Endothelial cell of umbilical vein (primary cell): ENCODE results near the gene GPR146. TPM values are rescaled to one million over a fixed set of nuclear protein-coding genes. Genes with fewer than 3 reads are reported as not detected.

Experiments used
- BruUV-seq: library from RNA; stranded (reverse); fragments of 400-500 nt; replicated peaks from 2 replicates; lab custom pipeline; 2021; lab: Mats Ljungman, UMichigan
- CTCF ChIA-PET: fragments of 300-600, 350-600 bp; sonication (Branson Sonifier 250); formaldehyde crosslinking; loops from one replicate; lab custom pipeline; 2021; ENCODE audit warnings: antibody characterized with exemption, inconsistent platforms; lab: Charles Lee
- POLR2A ChIA-PET: fragments of 300-600, 350-600 bp; sonication (Branson Sonifier 250); formaldehyde crosslinking; loops from one replicate; lab custom pipeline; 2021; ENCODE audit warnings: antibody characterized with exemption, inconsistent platforms; lab: Charles Lee
- DNase-seq: peaks from one replicate; pipeline ENCODE4 v3.0.0-alpha.2; 2011; ENCODE audit warnings: low read depth, low spot score
- FAIRE-seq: peaks from 2 replicates; lab custom pipeline; 2011; peaks lifted over from hg19 to GRCh38; lab: Jason Lieb, UNC
- H2AFZ ChIP-seq: 2 replicates; pipeline ENCODE4 v1.6.0; 2012; ENCODE audit warnings: low read depth, low read length, control low read depth, inconsistent platforms
- H3K27ac ChIP-seq: 2 replicates; pipeline ENCODE4 v1.5.1; 2011; ENCODE audit warnings: low read depth, mild to moderate bottlenecking, control low read depth, low read length, moderate library complexity; ENCODE audit not compliant: insufficient read depth
- H3K27me3 ChIP-seq, 2 experiments: 2 replicates each; pipeline versions ENCODE4 v1.6.0 to v1.6.1; 2011; ENCODE audit warnings: low read length in 2 of 2, mixed read lengths in 1 of 2; ENCODE audit not compliant: control insufficient read depth in 2 of 2, insufficient read depth in 2 of 2
- H3K36me3 ChIP-seq, 2 experiments: 2 replicates in 1 of 2; 3 replicates in 1 of 2; pipeline ENCODE4 v1.5.1; 2011; ENCODE audit warnings: low read length in 2 of 2, mild to moderate bottlenecking in 1 of 2, moderate library complexity in 1 of 2; ENCODE audit not compliant: control insufficient read depth in 2 of 2, insufficient read depth in 2 of 2; ENCODE audit errors: extremely low read depth in 1 of 2
- H3K4me1 ChIP-seq: 3 replicates; pipeline ENCODE4 v1.5.1; 2011; ENCODE audit warnings: mild to moderate bottlenecking, low read length; ENCODE audit not compliant: control insufficient read depth, insufficient read depth; ENCODE audit errors: extremely low read depth
- H3K4me2 ChIP-seq: 2 replicates; pipeline ENCODE4 v1.6.1; 2011; ENCODE audit warnings: low read length, control low read depth, mixed read lengths; ENCODE audit not compliant: insufficient read depth
- H3K4me3 ChIP-seq, 3 experiments: fragments of 200-600 bp in 1 of 3; sonication (generic), shearing (Covaris generic) in 1 of 3; replicated peaks in 1 of 3; 2 replicates each; pipeline ENCODE4 v1.5.1; 2011 to 2016; ENCODE audit warnings: control low read depth in 3 of 3, low read length in 3 of 3, mild to moderate bottlenecking in 2 of 3, inconsistent platforms in 1 of 3, low read depth in 1 of 3, moderate library complexity in 1 of 3; ENCODE audit not compliant: insufficient read depth in 1 of 3
- H3K79me2 ChIP-seq: 2 replicates; pipeline ENCODE4 v1.6.0; 2012; ENCODE audit warnings: low read length, inconsistent platforms; ENCODE audit not compliant: control insufficient read depth, insufficient read depth
- H3K9ac ChIP-seq: replicated peaks from 2 replicates; pipeline ENCODE3; 2011; ENCODE audit warnings: low read length, control low read depth; ENCODE audit not compliant: insufficient read depth; ENCODE audit errors: extremely low read depth
- H3K9me1 ChIP-seq: replicated peaks from 3 replicates; pipeline ENCODE4 v1.6.0; 2011; ENCODE audit warnings: mild to moderate bottlenecking, low read length; ENCODE audit not compliant: control insufficient read depth, insufficient read depth; ENCODE audit errors: extremely low read depth
- H3K9me3 ChIP-seq: replicated peaks from 2 replicates; pipeline ENCODE4 v1.5.1; 2012; ENCODE audit warnings: low read length, inconsistent platforms; ENCODE audit not compliant: control insufficient read depth, insufficient read depth
- H4K20me1 ChIP-seq: replicated peaks from 2 replicates; pipeline ENCODE3; 2011; ENCODE audit warnings: mild to moderate bottlenecking, low read length; ENCODE audit not compliant: control insufficient read depth, insufficient read depth; ENCODE audit errors: extremely low read depth
- CTCF ChIP-seq, 2 donors: IDR thresholded peaks; 1 replicate in 1 of 2; 2 replicates in 1 of 2; pipeline ENCODE4 v1.5.1; 2011; ENCODE audit warnings: low read length in 2 of 2, mild to moderate bottlenecking in 2 of 2, moderate library complexity in 2 of 2, control low read depth in 1 of 2, inconsistent platforms in 1 of 2, low read depth in 1 of 2; ENCODE audit not compliant: insufficient read depth in 1 of 2; ENCODE audit errors: extremely low read depth in 1 of 2
- EZH2 ChIP-seq: IDR thresholded peaks from 2 replicates; pipeline ENCODE4 v1.6.1; 2012; ENCODE audit warnings: borderline replicate concordance, low read depth, mild to moderate bottlenecking, moderate library complexity, low read length, inconsistent platforms; ENCODE audit not compliant: severe bottlenecking
- FOS ChIP-seq: IDR thresholded peaks from 2 replicates; pipeline ENCODE4 v1.6.1; 2011; ENCODE audit warnings: mild to moderate bottlenecking, low read length, moderate library complexity, borderline replicate concordance; ENCODE audit not compliant: insufficient read depth
- JUN ChIP-seq: IDR thresholded peaks from 2 replicates; pipeline ENCODE4 v1.6.1; 2011; ENCODE audit warnings: borderline replicate concordance, low read depth; ENCODE audit not compliant: insufficient read length, insufficient read depth
- POLR2A ChIP-seq: IDR thresholded peaks from 2 replicates; pipeline ENCODE4 v1.6.1; 2012; ENCODE audit warnings: low read depth, mild to moderate bottlenecking, control low read depth, low read length
- dilution Hi-C: fragments of 300-500 bp; cut with MboI; formaldehyde crosslinking; loops from one replicate; pipeline ENCODE4 v1.15.0; 2019; ENCODE audit warnings: low sequenced_read_pairs; ENCODE audit not compliant: extremely low pct_ligation_motif_present
- intact Hi-C: fragments of 100-400 bp; cut with micrococcal nuclease; formaldehyde crosslinking; loops from one replicate; pipeline ENCODE4 v1.10.0; 2022
- polyA plus RNA-seq, 4 experiments: library from polyadenylated mRNA; depleted of rRNA in 3 of 4; stranded (reverse) in 3 of 4; unstranded in 1 of 4; fragments of >200 nt; gene quantifications; 2 replicates each; pipeline versions ENCODE4 v1.2.1 to v1.2.3, GENCODE V29; 2011 to 2012; ENCODE audit warnings: missing spikeins in 1 of 4
- total RNA-seq: library from RNA; stranded (reverse); gene quantifications from 2 replicates; pipeline ENCODE4 v1.2.3, GENCODE V29; 2021

The GPR146 gene
- total and polyA plus RNA-seq, 2 donors (not counting 3 experiments of a cell fraction or from before 2014, with no cell fraction given) = 18.5 to 44.8 TPM

DNA sequence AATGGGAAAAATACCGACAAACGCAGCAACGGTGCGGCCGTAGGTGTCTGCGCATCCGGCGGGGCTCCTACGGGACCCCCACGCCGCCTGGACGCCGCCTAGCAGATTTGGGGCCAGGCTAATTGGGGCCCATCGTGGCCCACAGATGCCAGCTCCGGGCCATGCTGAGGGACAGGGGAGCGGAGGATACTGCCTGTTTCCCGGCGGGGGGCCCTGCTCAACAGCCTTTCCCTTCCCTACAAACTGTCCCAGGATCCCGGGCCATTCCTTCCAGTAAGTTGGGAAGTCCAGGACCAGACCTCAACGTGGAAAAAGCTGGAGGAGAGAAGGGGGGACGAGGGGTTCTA is 21.9 kb downstream of the GPR146 start:
- no peak for TF ChIP-seq CTCF (IDR thresholded peaks at IDR 0.05; ENCODE audit: extremely low read depth in 1 of 2, insufficient read depth in 1 of 2, low read depth in 1 of 2, low read length in 2 of 2)
- ChIA-PET CTCF (interaction anchor here (0.8 to 5.8 kb wide), 33 partner anchors 9 to 193 kb away, joined by 3 to 459 read pairs (median 7); partner anchors contain the start of genes COX19, CYP2W1 and GPR146), POLR2A (interaction anchor here (0.9 kb wide), 1 partner anchor 71 kb away, joined by 3 read pairs; no protein-coding TSS in a partner anchor)
- no peak overlapping the region for H3K9ac ChIP-seq
- DNase-seq (no peak), FAIRE-seq (no peak)
- no peak overlapping the region for H3K27ac ChIP-seq
- no peaks in the 10 kb centered on the region for H3K4me1 ChIP-seq
- H3K9me1 ChIP-seq = no peaks in the 10 kb centered on the region
- H3K36me3 ChIP-seq = no peaks in the 10 kb centered on the region
- H2AFZ ChIP-seq = no peak overlapping the region
- no peaks in the 10 kb centered on the region for H3K9me3 ChIP-seq
- no peaks in the 10 kb centered on the region for H4K20me1 ChIP-seq
- no peak overlapping the region for H3K4me3 ChIP-seq
- H3K27me3 ChIP-seq = no peaks in the 10 kb centered on the region
- no peaks in the 10 kb centered on the region for H3K79me2 ChIP-seq
- intact Hi-C loops (no loop called here), dilution Hi-C loops (no loop called here)
- no peak overlapping the region for H3K4me2 ChIP-seq
- BruUV-seq = no TSS peak

DNA sequence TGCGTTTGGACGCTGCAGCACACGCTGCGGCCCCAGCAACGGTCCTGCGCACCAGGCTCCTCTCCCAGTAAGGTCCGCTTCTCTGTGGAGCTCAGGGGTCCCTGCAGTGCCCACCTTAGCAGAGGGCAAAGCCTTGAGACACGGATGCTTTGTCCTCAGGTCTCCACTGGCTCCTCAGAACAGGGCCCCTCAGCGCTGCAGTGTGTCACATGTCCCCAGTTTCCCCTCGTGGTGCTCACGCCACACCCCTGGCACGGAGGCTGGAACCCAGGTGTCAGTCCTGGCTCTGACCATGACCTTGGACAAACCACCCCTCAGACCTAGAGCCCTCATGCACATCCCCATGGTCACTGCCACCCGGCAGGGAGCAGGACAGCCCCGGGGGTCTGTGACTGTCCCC is 23.7 kb downstream of the GPR146 start:
- Histone ChIP-seq H3K4me1 (no peaks in the 10 kb centered on the region), H3K9me1 (no peaks in the 10 kb centered on the region), H4K20me1 (no peaks in the 10 kb centered on the region), H3K4me2 (no peak overlapping the region), H3K9me3 (no peaks in the 10 kb centered on the region), H3K27ac (no peak overlapping the region), H3K4me3 (no peak overlapping the region), H2AFZ (no peak overlapping the region), H3K79me2 (no peaks in the 10 kb centered on the region), H3K9ac (no peak overlapping the region), H3K27me3 (no peaks in the 10 kb centered on the region), H3K36me3 (no peaks in the 10 kb centered on the region)
- no peak for FAIRE-seq
- no peak for TF ChIP-seq POLR2A
- no peak for TF ChIP-seq JUN
- no peak for TF ChIP-seq EZH2
- TF ChIP-seq FOS = no peak
- ChIA-PET CTCF (interaction anchor here (1.0 to 5.8 kb wide), 4 partner anchors 56 to 108 kb away, joined by 3 to 459 read pairs (median 4); partner anchors contain the start of gene CYP2W1), POLR2A (no interaction called here)
- dilution Hi-C loops (no loop called here), intact Hi-C loops (no loop called here)
- no peak for DNase-seq
- no TSS peak for BruUV-seq
